ENCODE data around the gene SNX32.

The SNX32 gene

GRCh38 chr11:65790902-65791650 lies 42.7 kb upstream of the SNX32 start:
- Histone ChIP-seq H3K27me3 (ENCODE audit: control insufficient read depth, insufficient read depth, low read length) (peaks cover 30% of the 10 kb centered on the region), H3K9ac (ENCODE audit: low read depth, low read length) (no peak overlapping the region), H3K4me3 (ENCODE audit: low read depth, low read length) (no peak overlapping the region), H3K27ac (ENCODE audit: low read depth, low read length) (no peak overlapping the region), H3K4me1 (ENCODE audit: control insufficient read depth, insufficient read depth, low read length) (peaks cover 22% of the 10 kb centered on the region), H3K36me3 (ENCODE audit: control insufficient read depth, insufficient read depth, low read length) (peaks cover 9% of the 10 kb centered on the region; the same call in 1 of the 2 replicates), H3K9me3 (ENCODE audit: control insufficient read depth, insufficient read depth, low read length) (no peaks in the 10 kb centered on the region)

GRCh38 chr11:65791719-65792213 lies 42.0 kb upstream of the SNX32 start:
- no peak overlapping the region for H3K9ac ChIP-seq (ENCODE audit: low read depth, low read length)
- no peak overlapping the region for H3K4me3 ChIP-seq (ENCODE audit: low read depth, low read length)
- no peaks in the 10 kb centered on the region for H3K9me3 ChIP-seq (ENCODE audit: control insufficient read depth, insufficient read depth, low read length)
- H3K36me3 ChIP-seq (ENCODE audit: control insufficient read depth, insufficient read depth, low read length): peaks cover 9% of the 10 kb centered on the region; the same call in 1 of the 2 replicates
- H3K27ac ChIP-seq (ENCODE audit: low read depth, low read length): no peak overlapping the region
- H3K27me3 ChIP-seq (ENCODE audit: control insufficient read depth, insufficient read depth, low read length): peaks cover 25% of the 10 kb centered on the region
- peaks cover 23% of the 10 kb centered on the region for H3K4me1 ChIP-seq (ENCODE audit: control insufficient read depth, insufficient read depth, low read length)

- Histone ChIP-seq H3K27ac (ENCODE audit: low read depth, low read length) (no peak overlapping the region), H3K4me3 (ENCODE audit: low read depth, low read length) (no peak overlapping the region), H3K9ac (ENCODE audit: low read depth, low read length) (no peak overlapping the region), H3K36me3 (ENCODE audit: control insufficient read depth, insufficient read depth, low read length) (peaks cover 9% of the 10 kb centered on the region; the same call in 1 of the 2 replicates), H3K9me3 (ENCODE audit: control insufficient read depth, insufficient read depth, low read length) (no peaks in the 10 kb centered on the region), H3K27me3 (ENCODE audit: control insufficient read depth, insufficient read depth, low read length) (peaks cover 20% of the 10 kb centered on the region), H3K4me1 (ENCODE audit: control insufficient read depth, insufficient read depth, low read length) (peaks cover 26% of the 10 kb centered on the region)
These were observed 41.3 kb upstream of the SNX32 start for GRCh38 chr11:65792456-65792855.

- Histone ChIP-seq H3K27me3 (ENCODE audit: control insufficient read depth, insufficient read depth, low read length) (peaks cover 13% of the 10 kb centered on the region), H3K4me1 (ENCODE audit: control insufficient read depth, insufficient read depth, low read length) (peaks cover 26% of the 10 kb centered on the region), H3K9me3 (ENCODE audit: control insufficient read depth, insufficient read depth, low read length) (no peaks in the 10 kb centered on the region), H3K4me3 (ENCODE audit: low read depth, low read length) (no peak overlapping the region), H3K27ac (ENCODE audit: low read depth, low read length) (no peak overlapping the region), H3K36me3 (ENCODE audit: control insufficient read depth, insufficient read depth, low read length) (peaks cover 9% of the 10 kb centered on the region; the same call in 1 of the 2 replicates), H3K9ac (ENCODE audit: low read depth, low read length) (no peak overlapping the region)
These were observed 40.6 kb upstream of the SNX32 start for GRCh38 chr11:65793144-65793581.

GRCh38 chr11:65793625-65794400 lies 40.0 kb upstream of the SNX32 start:
- Histone ChIP-seq H3K27me3 (ENCODE audit: control insufficient read depth, insufficient read depth, low read length) (peaks cover 6% of the 10 kb centered on the region; the same call in 1 of the 2 replicates), H3K4me3 (ENCODE audit: low read depth, low read length) (no peak overlapping the region), H3K9me3 (ENCODE audit: control insufficient read depth, insufficient read depth, low read length) (no peaks in the 10 kb centered on the region), H3K9ac (ENCODE audit: low read depth, low read length) (no peak overlapping the region), H3K27ac (ENCODE audit: low read depth, low read length) (no peak overlapping the region), H3K36me3 (ENCODE audit: control insufficient read depth, insufficient read depth, low read length) (peaks cover 9% of the 10 kb centered on the region; the same call in 1 of the 2 replicates), H3K4me1 (ENCODE audit: control insufficient read depth, insufficient read depth, low read length) (peaks cover 22% of the 10 kb centered on the region)

GRCh38 chr11:65794570-65795510 lies 38.9 kb upstream of the SNX32 start:
- Histone ChIP-seq H3K9me3 (ENCODE audit: control insufficient read depth, insufficient read depth, low read length) (no peaks in the 10 kb centered on the region), H3K4me1 (ENCODE audit: control insufficient read depth, insufficient read depth, low read length) (peaks cover 15% of the 10 kb centered on the region; the same call in 1 of the 2 replicates), H3K4me3 (ENCODE audit: low read depth, low read length) (no peak overlapping the region), H3K9ac (ENCODE audit: low read depth, low read length) (no peak overlapping the region), H3K27ac (ENCODE audit: low read depth, low read length) (no peak overlapping the region), H3K36me3 (ENCODE audit: control insufficient read depth, insufficient read depth, low read length) (peaks cover 9% of the 10 kb centered on the region; the same call in 1 of the 2 replicates), H3K27me3 (ENCODE audit: control insufficient read depth, insufficient read depth, low read length) (no peaks in the 10 kb centered on the region)

- Histone ChIP-seq H3K4me1 (ENCODE audit: control insufficient read depth, insufficient read depth, low read length) (peaks cover 8% of the 10 kb centered on the region; the same call in 1 of the 2 replicates), H3K27me3 (ENCODE audit: control insufficient read depth, insufficient read depth, low read length) (no peaks in the 10 kb centered on the region), H3K27ac (ENCODE audit: low read depth, low read length) (no peak overlapping the region), H3K9ac (ENCODE audit: low read depth, low read length) (no peak overlapping the region), H3K4me3 (ENCODE audit: low read depth, low read length) (no peak overlapping the region), H3K9me3 (ENCODE audit: control insufficient read depth, insufficient read depth, low read length) (no peaks in the 10 kb centered on the region), H3K36me3 (ENCODE audit: control insufficient read depth, insufficient read depth, low read length) (peaks cover 9% of the 10 kb centered on the region; the same call in 1 of the 2 replicates)
These were observed 36.8 kb upstream of the SNX32 start for GRCh38 chr11:65796726-65797601.

GRCh38 chr11:65797711-65798110 lies 36.1 kb upstream of the SNX32 start:
- Histone ChIP-seq H3K36me3 (ENCODE audit: control insufficient read depth, insufficient read depth, low read length) (peaks cover 9% of the 10 kb centered on the region; the same call in 1 of the 2 replicates), H3K4me3 (ENCODE audit: low read depth, low read length) (no peak overlapping the region), H3K27ac (ENCODE audit: low read depth, low read length) (no peak overlapping the region), H3K9me3 (ENCODE audit: control insufficient read depth, insufficient read depth, low read length) (no peaks in the 10 kb centered on the region), H3K9ac (ENCODE audit: low read depth, low read length) (no peak overlapping the region), H3K4me1 (ENCODE audit: control insufficient read depth, insufficient read depth, low read length) (peaks cover 8% of the 10 kb centered on the region; the same call in 1 of the 2 replicates), H3K27me3 (ENCODE audit: control insufficient read depth, insufficient read depth, low read length) (no peaks in the 10 kb centered on the region)

- H3K36me3 ChIP-seq (ENCODE audit: control insufficient read depth, insufficient read depth, low read length): peaks cover 9% of the 10 kb centered on the region; the same call in 1 of the 2 replicates
- H3K4me1 ChIP-seq (ENCODE audit: control insufficient read depth, insufficient read depth, low read length): peaks cover 8% of the 10 kb centered on the region; the same call in 1 of the 2 replicates
- no peaks in the 10 kb centered on the region for H3K9me3 ChIP-seq (ENCODE audit: control insufficient read depth, insufficient read depth, low read length)
- H3K27me3 ChIP-seq (ENCODE audit: control insufficient read depth, insufficient read depth, low read length): no peaks in the 10 kb centered on the region
- H3K27ac ChIP-seq (ENCODE audit: low read depth, low read length): no peak overlapping the region
- no peak overlapping the region for H3K9ac ChIP-seq (ENCODE audit: low read depth, low read length)
- H3K4me3 ChIP-seq (ENCODE audit: low read depth, low read length): no peak overlapping the region
These were observed 34.9 kb upstream of the SNX32 start for GRCh38 chr11:65798882-65799281.

Data from HUES48 (cell line).